PC-9 (cell line): ENCODE results near the gene CAMTA1. TPM values are rescaled to one million over a fixed set of nuclear protein-coding genes. Genes with fewer than 3 reads are reported as not detected.

ENCODE experiments used
- BruUV-seq: library from RNA; stranded (reverse); fragments of 400-500 nt; replicated peaks from 2 replicates; lab custom pipeline; 2021; lab: Mats Ljungman, UMichigan
- CTCF ChIA-PET: fragments of 300-600 bp; sonication (Branson Sonifier 250); formaldehyde crosslinking; loops from one replicate; lab custom pipeline; 2022; ENCODE audit warnings: antibody characterized with exemption; lab: Charles Lee
- POLR2A ChIA-PET: fragments of 300-600 bp; sonication (Branson Sonifier 250); formaldehyde crosslinking; loops from one replicate; lab custom pipeline; 2022; ENCODE audit warnings: antibody characterized with exemption; ENCODE audit not compliant: unreplicated experiment; lab: Charles Lee
- DNase-seq, 2 experiments: peaks; one replicate each; pipeline versions ENCODE4 v3.0.0 to v3.0.0-alpha.2; 2015 to 2022; ENCODE audit warnings: mixed read lengths in 1 of 2
- H2AFZ ChIP-seq: fragments of 200-600 bp; sonication (generic); 2 replicates; pipeline ENCODE4 v1.8.1; 2017; ENCODE audit warnings: antibody characterized with exemption
- H3F3A ChIP-seq: fragments of 200-600 bp; sonication (generic); 2 replicates; pipeline ENCODE4 v1.8.1; 2017; ENCODE audit warnings: antibody characterized with exemption, mild to moderate bottlenecking, low read depth; ENCODE audit not compliant: insufficient read depth
- H3K27ac ChIP-seq: fragments of 200-600 bp; sonication (generic); 2 replicates; pipeline ENCODE4 v1.6.1; 2016; ENCODE audit warnings: mixed run types
- H3K27me3 ChIP-seq: fragments of 200-600 bp; sonication (generic); 2 replicates; pipeline ENCODE4 v1.6.1; 2016; ENCODE audit warnings: low read depth, mixed run types; ENCODE audit not compliant: insufficient read depth
- H3K36me3 ChIP-seq: fragments of 200-600 bp; sonication (generic); 2 replicates; pipeline ENCODE4 v1.6.1; 2016; ENCODE audit warnings: low read depth, mixed run types
- H3K4me1 ChIP-seq: fragments of 200-600 bp; sonication (generic); replicated peaks from 2 replicates; pipeline ENCODE4 v1.6.1; 2016; ENCODE audit warnings: mixed run types; ENCODE audit not compliant: insufficient read depth
- H3K4me2 ChIP-seq: fragments of 200-600 bp; sonication (generic); 2 replicates; pipeline ENCODE4 v1.6.1; 2017; ENCODE audit warnings: mixed run types
- H3K4me3 ChIP-seq: fragments of 200-600 bp; sonication (generic); 2 replicates; pipeline ENCODE4 v1.6.1; 2016; ENCODE audit warnings: mixed run types
- H3K79me2 ChIP-seq: fragments of 200-600 bp; sonication (generic); 2 replicates; pipeline ENCODE4 v1.6.1; 2017; ENCODE audit warnings: low read depth, mixed run types
- H3K9me2 ChIP-seq: fragments of 200-600 bp; sonication (generic); 2 replicates; pipeline ENCODE4 v1.8.1; 2017; ENCODE audit warnings: mild to moderate bottlenecking; ENCODE audit not compliant: insufficient read depth
- H3K9me3 ChIP-seq: fragments of 200-600 bp; sonication (generic); 2 replicates; pipeline ENCODE4 v1.8.1; 2016; ENCODE audit warnings: low read depth; ENCODE audit not compliant: insufficient read depth
- H4K20me1 ChIP-seq: fragments of 200-600 bp; sonication (generic); 2 replicates; pipeline ENCODE4 v1.8.1; 2017; ENCODE audit not compliant: insufficient read depth
- CTCF ChIP-seq: fragments of 200-600 bp; sonication (generic); conservative IDR thresholded peaks from 2 replicates; pipeline ENCODE4 v1.6.1; 2017; ENCODE audit warnings: mixed run types, antibody characterized with exemption, mild to moderate bottlenecking, moderate library complexity
- EZH2 ChIP-seq: fragments of 200-600 bp; sonication (generic); IDR thresholded peaks from 2 replicates; pipeline ENCODE4 v1.8.0; 2017; ENCODE audit warnings: antibody characterized with exemption, low read depth
- intact Hi-C: fragments of 100-400 bp; cut with micrococcal nuclease; formaldehyde crosslinking; loops from one replicate; pipeline ENCODE4 v1.10.0; 2022; ENCODE audit not compliant: unreplicated experiment
- total RNA-seq: library from RNA; stranded (reverse); gene quantifications from 2 replicates; pipeline ENCODE4 v1.2.3, GENCODE V29; 2021

Gene CAMTA1
- total RNA-seq, 1 experiment from 2014 or later: 72.3 TPM

GRCh38 chr1:7717748-7718368 lies 932.6 kb downstream of the CAMTA1 start:
- no TSS peak for BruUV-seq
- DNase-seq: no peak
- no peaks in the 10 kb centered on the region for H3K4me1 ChIP-seq
- H3K4me3 ChIP-seq: no peak overlapping the region
- TF ChIP-seq EZH2 (no peak), CTCF (no peak)
- no peaks in the 10 kb centered on the region for H3K36me3 ChIP-seq
- intact Hi-C loops: no loop called here
- H3K4me2 ChIP-seq: no peak overlapping the region
- POLR2A ChIA-PET: interaction anchor here (0.6 kb wide), 1 partner anchor 1034 kb away, joined by 7 read pairs; no protein-coding TSS in a partner anchor
- no peaks in the 10 kb centered on the region for H3F3A ChIP-seq
- no peak overlapping the region for H2AFZ ChIP-seq
- CTCF ChIA-PET: no interaction called here
- no peaks in the 10 kb centered on the region for H4K20me1 ChIP-seq
- no peaks in the 10 kb centered on the region for H3K9me3 ChIP-seq
- H3K27ac ChIP-seq: no peak overlapping the region
- no peaks in the 10 kb centered on the region for H3K79me2 ChIP-seq
- no peaks in the 10 kb centered on the region for H3K9me2 ChIP-seq
- H3K27me3 ChIP-seq: peaks cover 71% of the 10 kb centered on the region

DNA sequence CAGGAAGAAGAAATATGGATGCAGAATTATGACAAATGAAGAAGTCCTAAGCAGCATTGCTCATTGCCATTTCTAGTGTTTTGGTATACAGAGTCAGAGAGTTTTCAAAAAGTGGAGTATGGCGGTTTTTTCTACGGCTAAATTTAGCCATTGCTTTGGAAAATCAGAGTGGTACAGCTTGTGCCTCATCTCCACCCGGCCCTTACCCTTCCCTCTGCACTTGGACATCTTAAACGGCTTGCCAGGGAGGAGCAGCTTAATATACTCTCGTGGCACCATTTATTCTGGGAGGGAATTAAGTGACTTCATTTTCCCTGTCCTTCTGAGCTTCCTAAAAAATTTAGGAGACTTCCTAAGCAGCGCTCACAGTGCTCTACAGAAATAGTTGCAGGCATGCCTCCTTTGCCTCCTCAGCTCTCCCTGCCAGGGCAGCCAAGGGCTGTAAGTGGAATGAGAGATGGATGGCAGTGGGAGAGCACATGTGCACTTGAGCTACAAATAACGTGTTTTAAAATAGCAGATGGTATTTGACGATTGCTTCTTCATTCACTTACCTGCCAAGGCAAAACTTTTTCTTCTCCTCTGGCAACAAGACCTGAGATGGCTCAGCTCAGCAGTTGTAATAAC lies 934.3 kb downstream of the CAMTA1 start:
- Histone ChIP-seq H3K27ac (no peak overlapping the region), H3K79me2 (no peaks in the 10 kb centered on the region), H3F3A (no peaks in the 10 kb centered on the region), H3K4me3 (no peak overlapping the region), H3K4me1 (no peaks in the 10 kb centered on the region), H2AFZ (no peak overlapping the region), H3K27me3 (peaks cover 86% of the 10 kb centered on the region), H4K20me1 (no peaks in the 10 kb centered on the region), H3K4me2 (no peak overlapping the region), H3K9me2 (no peaks in the 10 kb centered on the region), H3K36me3 (no peaks in the 10 kb centered on the region), H3K9me3 (no peaks in the 10 kb centered on the region)
- CTCF ChIA-PET: no interaction called here
- intact Hi-C loops: no loop called here
- no TSS peak for BruUV-seq
- POLR2A ChIA-PET: no interaction called here
- TF ChIP-seq EZH2 (no peak), CTCF (no peak)
- DNase-seq: no peak

DNA sequence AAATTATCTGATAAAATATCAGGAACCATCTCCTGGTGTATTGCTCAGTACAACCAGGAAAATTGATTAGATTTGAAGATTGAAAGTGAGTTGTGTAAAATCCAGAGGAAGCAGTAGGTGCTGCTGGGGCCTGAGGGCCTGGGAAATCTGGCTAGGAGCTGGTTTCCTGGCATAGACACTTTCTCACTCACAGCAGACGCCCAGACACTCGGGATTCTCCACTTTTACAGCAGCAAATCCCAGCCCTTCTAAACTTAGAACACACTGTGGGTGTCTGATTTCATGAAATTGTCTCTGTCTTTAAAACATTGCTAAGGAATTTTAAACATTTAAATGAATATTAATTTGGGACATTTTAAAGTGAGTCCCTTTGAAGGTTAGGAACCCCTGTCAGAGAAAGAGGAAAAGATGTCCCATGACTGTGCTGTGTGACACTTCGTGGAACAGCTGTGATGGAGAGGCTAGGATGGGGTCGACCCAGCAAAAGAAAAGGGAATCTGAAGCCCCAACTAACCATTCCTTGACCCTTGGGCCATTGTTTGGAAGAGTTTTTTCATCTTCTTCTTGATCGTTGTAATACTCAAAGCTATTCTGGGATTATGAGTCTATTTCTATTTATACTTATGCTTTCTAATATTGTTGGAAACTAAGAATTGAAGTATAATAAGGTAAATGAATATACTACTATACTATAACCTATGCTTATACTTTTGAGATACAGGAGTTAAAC lies 936.9 kb downstream of the CAMTA1 start:
- Histone ChIP-seq H3K9me2 (no peaks in the 10 kb centered on the region), H3K4me1 (no peaks in the 10 kb centered on the region), H2AFZ (no peak overlapping the region), H3K79me2 (no peaks in the 10 kb centered on the region), H4K20me1 (no peaks in the 10 kb centered on the region), H3K36me3 (no peaks in the 10 kb centered on the region), H3K27me3 (peaks cover 86% of the 10 kb centered on the region), H3K9me3 (no peaks in the 10 kb centered on the region), H3K4me2 (no peak overlapping the region), H3F3A (no peaks in the 10 kb centered on the region), H3K4me3 (no peak overlapping the region), H3K27ac (no peak overlapping the region)
- no peak for TF ChIP-seq CTCF
- TF ChIP-seq EZH2: no peak
- ChIA-PET POLR2A (no interaction called here), CTCF (interaction anchor here (0.6 kb wide), 1 partner anchor 82 kb away, joined by 3 read pairs; no protein-coding TSS in a partner anchor)
- intact Hi-C loops: no loop called here
- DNase-seq: no peak
- BruUV-seq: no TSS peak
